Stimulated activated naive CD4-positive, alpha-beta T cell treated with Interleukin-2 at 50 U/mL for 16 hours (primary cell): ENCODE results near the gene WDFY2.
"Not testable (repeated sequence)": the region's sequence is repeated elsewhere in the genome, so short reads cannot be mapped to it uniquely, and the experiment has no call there.

Experiments
- DNase-seq: peaks from one replicate; lab custom pipeline; 2025; lab: John Stamatoyannopoulos, UW

WDFY2 gene

DNA sequence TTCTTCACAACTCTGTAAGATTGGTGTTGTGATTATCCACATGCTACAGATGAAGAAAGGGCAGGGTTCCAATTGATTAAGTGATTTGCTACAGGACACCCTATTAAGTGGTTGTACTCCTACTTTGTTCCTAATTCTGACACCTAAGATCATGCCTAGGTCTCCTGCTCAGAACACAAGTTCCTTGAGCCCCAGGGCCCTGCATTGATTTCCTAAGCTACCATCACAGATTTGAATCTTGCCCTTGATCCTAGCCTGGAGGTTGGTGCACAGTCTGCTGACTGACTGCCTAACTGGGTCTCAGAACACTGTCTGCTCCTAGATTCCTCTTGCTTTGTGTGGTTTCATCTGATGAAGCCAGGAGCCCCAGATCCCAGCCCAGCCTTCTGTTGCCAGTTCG, 19.6 kb upstream of the WDFY2 start:
- DNase-seq: no peak

DNA sequence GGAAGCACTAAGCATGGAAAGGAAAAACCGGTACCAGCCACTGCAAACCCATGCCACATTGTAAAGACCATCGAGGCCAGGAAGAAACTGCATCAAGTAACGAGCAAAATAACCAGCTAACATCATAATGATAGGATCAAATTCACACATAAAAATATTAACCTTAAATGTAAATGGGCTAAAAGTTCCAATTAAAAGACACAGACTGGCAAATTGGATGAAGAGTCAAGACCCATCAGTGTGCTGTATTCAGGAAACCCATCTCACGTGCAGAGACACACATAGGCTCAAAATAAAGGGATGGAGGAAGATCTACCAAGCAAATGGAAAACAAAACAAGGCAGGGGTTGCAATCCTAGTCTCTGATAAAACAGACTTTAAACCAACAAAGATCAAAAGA, 15.3 kb upstream of the WDFY2 start:
- DNase-seq: not testable (repeated sequence)

DNA sequence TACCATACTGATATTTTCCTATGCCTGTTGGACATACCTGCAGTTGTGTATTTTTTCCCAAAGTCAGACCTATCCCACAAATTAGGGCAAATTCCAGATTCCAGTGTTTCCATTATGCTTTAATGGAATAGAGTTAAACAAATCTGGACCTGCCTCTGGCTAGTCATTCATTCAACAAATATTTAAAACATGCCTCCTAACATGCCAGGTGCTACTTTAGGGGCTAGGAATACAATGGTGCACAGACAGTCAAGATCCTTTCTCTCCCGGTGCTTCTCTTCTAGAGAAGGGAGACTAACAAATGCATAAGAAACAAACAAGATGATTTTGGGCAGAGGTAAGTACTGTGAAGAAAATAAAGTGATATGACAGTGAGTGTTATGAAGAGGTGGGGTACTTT, 7.5 kb upstream of the WDFY2 start:
- no peak for DNase-seq

DNA sequence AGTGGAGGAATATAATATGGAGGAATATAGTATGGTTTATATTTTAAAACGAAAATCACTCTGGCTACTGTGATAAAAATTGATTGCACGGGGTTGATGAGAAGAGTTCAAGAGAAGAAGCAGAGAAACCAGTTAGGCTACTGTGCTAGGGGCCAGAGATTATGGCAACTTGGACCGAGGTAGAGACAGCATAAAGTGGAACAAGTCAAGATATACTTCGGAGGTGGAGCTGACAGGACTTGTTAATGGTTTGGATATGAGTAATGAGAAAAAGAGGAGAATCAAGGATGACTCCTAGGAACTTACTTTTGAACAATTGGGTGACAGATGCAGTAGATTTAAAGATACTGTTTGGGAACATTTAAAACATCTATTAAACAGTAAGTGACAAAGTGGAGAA, 6.6 kb upstream of the WDFY2 start:
- no peak for DNase-seq

DNA sequence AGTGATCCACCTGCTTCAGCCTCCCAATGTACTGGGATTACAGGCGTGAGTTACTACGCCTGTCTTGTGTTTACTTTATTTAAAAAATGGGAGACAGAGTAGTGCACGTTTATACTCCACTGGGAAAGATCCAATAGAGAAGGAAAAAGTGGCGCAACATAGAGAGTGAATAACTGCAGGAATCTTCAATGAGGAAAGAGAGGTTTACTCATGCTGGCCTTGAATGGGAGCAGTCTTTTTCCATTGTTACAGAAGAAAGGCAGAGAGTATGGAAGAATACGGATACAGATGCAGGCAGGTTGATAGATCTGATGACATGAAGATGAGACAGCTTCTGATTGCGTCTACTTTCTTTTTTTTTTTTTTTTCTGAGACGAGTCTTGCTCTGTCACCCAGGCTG, 4.6 kb upstream of the WDFY2 start:
- DNase-seq: no peak

DNA sequence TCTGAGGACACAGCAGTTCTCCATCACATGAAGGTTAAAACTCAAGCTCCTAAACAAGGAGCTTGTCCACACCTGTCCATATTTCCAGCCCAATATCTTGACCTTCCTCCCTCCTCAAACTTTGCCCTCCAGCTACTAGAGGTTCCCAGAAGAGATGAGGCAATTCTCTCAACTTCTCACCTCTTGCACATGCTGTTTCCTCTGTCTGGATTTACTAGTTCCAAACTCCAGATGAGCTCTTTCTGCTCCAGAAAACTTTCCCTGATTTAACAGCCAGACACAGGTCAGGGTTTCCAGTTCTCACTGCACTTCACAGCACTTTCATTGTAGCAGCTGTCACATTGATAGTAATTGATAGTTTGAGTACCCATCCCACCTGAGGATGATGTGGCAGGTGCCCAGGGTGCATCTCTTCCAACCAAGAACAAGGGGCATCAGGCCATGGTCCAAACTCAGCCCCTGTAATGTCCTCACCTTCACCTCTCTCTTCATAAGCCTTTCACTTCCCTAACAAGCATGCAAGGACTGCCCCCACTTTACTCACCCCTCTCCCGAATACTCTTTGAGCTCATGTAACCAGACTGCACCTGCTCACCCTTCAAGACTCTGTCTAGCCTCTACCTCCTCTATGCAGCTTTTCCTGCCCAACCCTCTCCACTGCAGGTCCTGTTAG, 3.0 kb upstream of the WDFY2 start:
- DNase-seq: no peak

DNA sequence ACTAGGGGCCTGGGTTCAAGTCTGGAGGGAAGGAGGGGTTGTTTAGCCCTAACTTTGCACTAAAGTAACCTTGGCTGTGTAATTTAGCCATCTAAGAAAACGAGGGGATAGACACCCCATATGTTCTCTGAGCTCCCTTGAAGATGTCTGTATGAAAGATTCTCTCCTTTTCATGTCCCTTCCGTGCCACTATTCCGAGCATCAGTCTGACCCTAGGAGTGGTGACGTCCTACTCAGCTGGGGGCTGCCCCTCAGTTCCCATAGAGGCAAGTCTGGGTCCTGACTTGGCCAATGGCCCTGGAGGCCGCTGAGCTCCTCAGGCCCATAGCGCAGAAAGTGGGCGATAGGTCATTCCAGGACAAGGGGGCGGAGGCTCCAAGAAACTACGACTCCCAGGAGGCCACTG, 790 bp upstream of the WDFY2 start:
- no peak for DNase-seq

DNA sequence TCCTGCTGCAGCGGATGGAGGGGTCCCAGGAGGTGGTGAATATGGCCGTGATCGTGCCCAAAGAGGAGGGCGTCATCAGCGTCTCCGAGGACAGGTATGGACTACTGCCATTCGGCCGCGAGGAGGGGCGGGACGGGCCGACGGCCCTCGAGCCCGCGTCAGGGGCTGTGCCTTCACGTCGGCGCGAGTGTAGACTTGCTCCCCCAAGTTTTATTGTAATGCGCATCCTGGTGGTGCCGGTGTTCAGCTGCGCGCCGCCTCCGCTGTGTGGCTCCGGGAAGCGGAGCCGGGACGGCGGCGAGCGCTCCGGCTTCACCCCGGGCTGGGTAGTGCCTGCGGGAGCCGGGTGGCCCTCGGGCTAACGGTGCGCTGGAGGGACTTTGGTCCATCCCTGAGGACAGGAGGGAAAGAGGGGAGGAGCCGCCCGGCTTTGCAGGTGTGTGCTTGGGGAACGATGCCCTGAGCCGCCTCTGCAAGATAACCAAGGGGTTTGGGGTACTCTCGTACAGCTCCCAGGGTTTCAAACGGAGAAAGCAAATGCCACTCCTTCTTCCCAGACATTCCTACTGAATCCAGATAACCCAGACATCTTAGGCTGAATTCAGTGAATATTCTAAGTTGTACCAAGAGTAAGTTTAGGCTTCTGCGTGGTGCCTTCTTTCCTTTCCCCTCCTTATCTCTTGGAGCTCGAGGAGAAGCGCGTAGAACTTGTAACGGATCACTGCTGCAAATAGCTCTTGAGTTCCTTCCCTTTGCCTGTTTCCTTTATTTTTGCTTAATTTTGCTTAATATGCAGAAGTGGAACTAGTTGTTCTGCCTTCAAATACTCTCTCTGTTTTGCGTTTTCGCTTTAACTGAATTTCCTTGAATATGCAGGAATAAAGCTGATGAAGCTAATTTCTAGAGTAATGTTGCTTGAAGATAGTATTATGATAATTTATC, 740 bp downstream of the WDFY2 start:
- peak; percentile 67 for DNase-seq

DNA sequence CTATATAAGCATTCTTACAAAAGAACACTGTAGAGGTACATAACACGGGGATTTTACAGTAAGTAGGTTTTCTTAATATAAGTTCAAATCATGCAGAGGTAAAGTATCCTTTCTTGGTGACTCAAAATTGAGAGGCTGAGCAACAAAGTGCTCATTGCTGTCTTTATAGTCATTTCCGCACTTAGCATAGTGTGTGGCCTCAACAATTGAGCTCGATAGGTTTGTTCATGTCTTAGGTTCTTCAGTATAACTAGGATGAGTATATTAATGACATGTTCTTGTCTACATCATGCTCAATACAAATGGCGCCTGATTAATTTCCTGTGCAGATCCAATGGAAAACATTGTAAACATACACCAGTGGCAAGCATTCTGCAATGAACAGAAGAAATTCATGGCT, 1.4 kb downstream of the WDFY2 start:
- DNase-seq: no peak

DNA sequence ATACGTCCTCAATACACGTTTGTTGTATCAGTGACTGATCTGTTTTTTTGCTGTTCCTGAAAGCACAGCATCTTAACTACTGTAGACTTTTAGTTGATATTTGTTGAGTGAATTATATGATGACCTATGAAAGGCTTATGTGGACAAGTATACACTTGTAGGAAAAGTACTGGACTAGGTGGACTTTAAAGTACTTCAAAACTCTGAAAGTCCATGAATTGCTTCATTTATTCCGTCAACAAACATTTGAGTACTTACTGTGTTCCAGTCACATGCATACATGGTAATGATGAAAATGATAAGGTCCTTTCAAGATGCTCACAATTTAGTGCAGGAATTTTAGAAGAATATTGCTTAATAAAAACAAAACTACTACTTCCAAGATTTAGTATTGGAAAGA, 3.1 kb downstream of the WDFY2 start:
- DNase-seq: no peak

DNA sequence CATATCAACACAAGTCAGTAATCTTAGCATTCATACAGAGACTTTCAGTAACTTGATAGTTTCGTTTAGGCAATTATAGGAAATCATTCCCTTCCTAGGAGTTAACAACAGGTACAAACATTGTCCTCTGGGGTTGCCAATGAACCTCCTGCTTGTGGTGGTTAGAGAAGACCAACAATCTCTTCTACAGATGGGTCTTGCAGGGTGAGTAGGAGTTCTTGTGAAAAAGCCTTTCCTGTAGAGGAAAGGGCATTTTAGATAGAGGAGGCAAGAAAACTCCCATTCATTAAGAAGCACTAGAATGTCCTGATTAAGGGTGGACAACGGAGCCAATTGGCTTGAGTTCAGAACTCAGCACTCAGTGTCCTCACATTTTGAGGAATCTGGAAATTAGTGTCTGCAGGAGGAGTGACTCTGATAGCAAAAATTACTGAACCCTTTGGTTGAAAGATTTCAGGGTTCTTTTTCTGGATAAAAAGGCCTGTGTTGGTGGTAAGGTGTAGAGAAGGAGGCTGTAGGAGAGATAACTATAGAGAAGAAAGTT, 4.2 kb downstream of the WDFY2 start:
- DNase-seq: no peak

DNA sequence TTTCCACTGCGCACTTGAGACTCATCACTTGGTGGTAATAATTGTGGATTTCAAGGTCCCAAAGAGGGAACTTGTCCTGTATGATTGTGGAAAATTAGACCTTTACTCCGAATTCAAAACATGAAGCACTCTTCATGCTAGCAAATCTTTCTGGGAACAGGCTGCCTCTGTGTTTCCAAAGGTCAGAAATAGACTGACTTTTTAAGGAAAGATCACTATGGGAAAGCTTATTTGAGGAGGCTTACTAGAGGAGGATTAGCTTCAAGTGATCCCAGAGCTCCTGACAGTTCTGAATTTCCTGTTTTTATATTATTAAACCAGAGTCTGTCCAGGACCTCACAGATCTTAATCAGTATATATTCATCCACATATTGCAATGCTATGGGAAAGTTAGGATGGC, 5.5 kb downstream of the WDFY2 start:
- no peak for DNase-seq

DNA sequence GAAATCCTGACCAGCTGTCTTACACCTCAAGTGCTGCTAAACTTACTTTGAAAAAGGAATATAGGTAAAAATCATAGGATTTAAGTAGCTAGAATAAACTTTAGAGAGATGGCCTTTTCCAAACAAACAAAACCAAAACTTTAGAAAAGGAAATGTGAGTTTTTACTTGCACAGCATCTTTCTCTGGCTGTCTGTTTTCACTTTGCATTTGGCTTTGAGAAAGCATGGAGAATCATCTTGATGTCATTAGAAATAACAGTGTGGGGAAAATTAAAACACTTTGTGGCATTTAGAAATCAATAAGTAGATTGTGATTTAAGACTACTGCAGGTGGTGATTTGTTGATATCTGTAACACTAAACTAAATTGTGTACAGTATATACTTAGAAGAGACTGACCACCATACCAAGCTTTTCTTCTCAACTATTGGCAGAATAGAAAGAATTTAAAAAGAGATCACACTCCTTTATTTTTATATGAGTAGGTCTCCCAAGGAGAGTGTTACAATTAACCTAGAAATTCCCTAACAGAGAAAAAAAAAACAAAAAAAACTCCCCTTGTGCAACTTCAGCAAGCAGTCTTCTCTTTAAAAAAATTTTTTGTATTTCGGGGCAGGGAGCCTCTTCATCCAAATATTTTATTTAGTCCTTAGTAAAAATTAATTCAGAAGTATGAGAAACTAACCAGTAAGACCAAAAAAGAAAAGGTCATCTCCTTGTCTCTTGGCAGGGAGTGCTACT, 6.1 kb downstream of the WDFY2 start:
- no peak for DNase-seq

DNA sequence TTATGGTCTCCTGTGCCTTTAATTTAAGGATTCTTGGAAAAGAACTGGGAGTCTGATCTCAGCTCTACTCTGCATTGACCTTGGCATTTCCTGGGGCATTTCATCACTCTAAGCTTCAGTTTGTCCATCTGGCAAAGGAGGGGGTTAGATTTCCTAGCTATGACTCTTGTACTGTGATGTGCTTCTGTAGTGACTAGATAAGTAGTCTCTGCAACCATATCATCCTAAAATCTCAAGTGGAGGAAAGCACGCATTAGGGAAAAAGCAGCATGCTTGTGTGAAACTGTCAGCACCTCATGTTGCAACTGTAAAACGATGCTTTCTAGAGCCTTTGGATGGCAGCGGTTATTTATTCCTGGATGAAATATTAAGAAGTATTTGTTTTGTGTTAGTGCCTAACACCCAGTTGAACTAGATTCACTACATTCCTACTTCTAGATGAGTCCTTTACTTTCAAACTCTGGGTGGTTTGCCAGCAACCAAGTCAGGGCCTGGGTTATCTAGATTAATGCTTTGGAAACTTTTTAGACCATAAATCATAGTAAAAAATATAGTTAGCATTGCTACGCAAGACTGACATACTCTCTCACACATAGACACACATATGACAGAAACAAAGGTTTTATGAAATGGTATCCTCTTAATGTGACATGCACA, 6.8 kb downstream of the WDFY2 start:
- no peak for DNase-seq

DNA sequence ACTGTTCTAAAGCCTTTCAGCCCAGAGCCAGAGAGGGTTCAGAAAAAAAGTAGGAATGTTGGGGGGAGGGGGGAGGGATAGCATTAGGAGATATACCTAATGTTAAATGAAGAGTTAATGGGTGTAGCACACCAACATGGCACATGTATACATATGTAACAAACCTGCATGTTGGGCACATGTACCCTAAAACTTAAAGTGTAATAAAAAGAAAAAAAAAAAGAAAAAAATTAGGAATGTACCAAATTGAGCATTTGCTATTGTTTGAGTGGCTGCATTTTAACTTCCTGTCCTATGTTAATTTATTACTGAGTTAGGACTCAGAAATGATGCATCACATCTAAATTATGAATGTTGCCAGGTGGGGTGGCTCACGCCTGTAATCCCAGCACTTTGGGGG, 7.7 kb downstream of the WDFY2 start:
- not testable (repeated sequence) for DNase-seq

DNA sequence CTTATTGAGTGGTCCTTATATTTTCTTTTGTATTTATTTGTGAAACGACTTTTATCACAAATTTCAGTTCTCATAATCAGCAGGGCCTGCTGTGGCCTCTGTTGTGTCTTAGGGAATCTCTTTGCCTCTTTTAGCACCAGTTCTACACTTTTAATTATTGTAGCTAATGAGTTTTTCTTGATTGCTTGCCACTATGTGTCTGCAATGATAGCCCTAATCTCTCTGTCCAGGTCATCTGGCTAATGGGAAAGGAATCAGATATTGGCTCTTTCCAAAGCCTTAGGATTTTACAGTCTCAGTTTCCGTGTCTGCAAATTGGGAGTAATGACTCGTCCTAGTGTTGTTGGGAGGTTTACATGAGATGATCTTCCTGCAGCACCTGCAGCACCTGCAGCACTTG, 10.2 kb downstream of the WDFY2 start:
- no peak for DNase-seq

DNA sequence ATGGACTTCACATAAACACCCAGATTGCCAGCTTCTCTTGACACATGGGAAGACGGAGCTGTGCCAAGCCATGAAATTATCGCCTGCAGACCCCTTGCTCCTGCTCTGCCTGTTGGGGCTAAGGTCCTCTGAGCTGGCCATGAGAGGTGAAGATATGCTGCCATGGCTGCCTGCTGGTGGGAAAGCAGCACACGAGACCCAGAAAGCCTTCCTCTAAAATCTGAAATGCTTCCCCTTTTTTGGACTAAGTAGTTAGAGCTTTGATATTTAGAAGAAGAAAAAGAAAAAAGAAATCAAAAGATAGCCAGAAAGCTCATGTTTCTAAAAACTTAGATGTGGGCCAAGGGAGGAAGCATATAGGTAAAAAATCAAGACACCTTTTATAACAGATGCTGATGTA, 11.2 kb downstream of the WDFY2 start:
- DNase-seq: no peak

DNA sequence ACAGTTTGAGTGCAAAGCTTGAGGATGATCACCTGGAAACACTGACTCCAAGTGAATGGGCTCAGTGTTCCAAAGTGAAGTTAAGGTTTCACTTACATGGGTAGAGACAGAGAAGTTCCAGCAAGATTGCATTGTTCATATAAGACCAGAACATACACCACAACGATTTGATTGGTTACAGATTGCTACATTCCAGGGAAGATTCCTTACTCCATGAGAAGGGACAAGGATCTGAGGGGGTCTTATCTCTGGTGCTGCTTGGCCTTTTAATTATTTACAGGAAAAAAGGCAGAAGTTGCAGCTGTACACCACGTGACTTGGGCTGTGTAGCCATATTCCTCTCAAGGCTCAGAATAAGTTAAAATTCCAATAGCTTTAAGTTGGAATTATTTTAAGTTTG, 12.3 kb downstream of the WDFY2 start:
- no peak for DNase-seq

DNA sequence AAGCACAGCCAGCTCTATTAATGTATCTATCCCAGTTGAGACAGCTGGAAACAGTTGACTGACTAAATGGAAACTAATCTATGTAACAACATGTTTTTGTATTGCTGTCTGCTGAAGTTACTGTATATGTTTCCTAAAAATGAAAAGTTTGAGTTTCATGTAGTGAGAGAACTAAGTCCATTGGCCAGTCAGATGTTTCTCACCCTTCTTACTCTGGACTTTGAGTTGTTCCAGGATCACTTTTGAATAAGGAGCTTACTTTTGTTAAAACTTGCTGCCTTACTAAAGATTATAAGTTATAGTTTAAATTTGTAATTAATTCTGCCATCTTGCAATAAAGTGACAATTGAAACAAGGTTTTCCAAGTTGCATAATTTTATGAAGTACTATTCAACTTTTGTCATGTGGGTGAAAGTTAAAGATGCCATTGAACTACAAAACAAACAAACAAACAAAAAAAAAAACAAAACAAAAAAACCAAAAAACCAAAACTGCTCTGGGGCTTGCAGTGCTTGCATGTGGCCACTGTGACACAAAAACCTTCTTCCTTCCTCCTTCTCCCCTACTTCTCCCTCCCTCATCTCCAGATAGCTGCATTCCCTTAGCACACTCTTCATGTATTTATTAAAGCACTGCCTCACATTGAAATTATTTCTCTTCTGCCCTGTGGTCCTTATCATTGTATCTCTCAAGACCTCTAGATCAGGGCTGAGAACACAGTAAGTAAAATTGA, 15.3 kb downstream of the WDFY2 start:
- DNase-seq: no peak

DNA sequence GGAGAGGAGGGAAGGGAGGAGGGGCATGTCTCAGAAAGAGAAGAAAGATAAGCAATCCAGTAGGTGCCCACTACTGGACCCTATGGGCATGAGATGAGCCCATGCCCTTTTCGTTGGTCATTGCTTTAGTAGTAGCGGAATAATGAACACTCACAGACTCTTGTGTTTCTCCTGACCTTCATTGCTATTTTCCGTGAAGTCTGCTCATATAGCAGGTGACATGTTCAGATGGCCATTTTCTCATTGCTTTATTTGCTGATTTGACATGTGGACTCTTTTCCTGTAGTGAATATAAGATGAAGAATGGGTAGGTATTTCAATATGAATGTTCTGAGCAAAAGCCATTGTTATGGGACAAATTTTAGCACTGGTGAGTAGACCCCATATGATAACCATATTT, 16.4 kb downstream of the WDFY2 start:
- DNase-seq: no peak
